ENCODE measurements around the gene DVL2.

The DVL2 gene

GRCh38 chr17:7176841-7177190, 57.5 kb downstream of the DVL2 start:
- H3K27ac ChIP-seq: peak overlapping the region; percentile 55; the same call in 1 of the 2 replicates
- no peak for TF ChIP-seq CTCF (conservative IDR thresholded peaks at IDR 0.05)

GRCh38 chr17:7176107-7176840, 58.0 kb downstream of the DVL2 start:
- no peak overlapping the region; the same call in 1 of the 2 replicates for H3K27ac ChIP-seq
- no peak for TF ChIP-seq CTCF (conservative IDR thresholded peaks at IDR 0.05)

Data from VCaP (cell line).